Immature natural killer cell (primary cell): Measurements from ENCODE around the gene SGCA. TPM values are rescaled to one million over a fixed set of nuclear protein-coding genes. Genes with fewer than 3 reads are reported as not detected.

Source experiments
- DNase-seq, 3 donors: peaks; one replicate each; pipeline ENCODE4 v3.0.0; 2022; ENCODE audit warnings: mixed read lengths in 1 of 3
- H3K27ac Mint-ChIP-seq, 6 donors: one replicate each; pipeline ENCODE4 v1.8.0; 2020; ENCODE audit warnings: mixed read lengths in 6 of 6, mild to moderate bottlenecking in 5 of 6, inconsistent platforms in 4 of 6, moderate library complexity in 3 of 6
- H3K27me3 Mint-ChIP-seq, 3 donors: one replicate each; pipeline ENCODE4 v1.8.0; 2020 to 2021; ENCODE audit warnings: low read depth in 3 of 3, mild to moderate bottlenecking in 3 of 3, mixed read lengths in 3 of 3, moderate library complexity in 3 of 3, inconsistent platforms in 1 of 3
- H3K36me3 Mint-ChIP-seq, 3 donors: one replicate each; pipeline ENCODE4 v1.8.0; 2020; ENCODE audit warnings: mixed read lengths in 3 of 3, inconsistent platforms in 2 of 3, mild to moderate bottlenecking in 2 of 3
- H3K4me1 Mint-ChIP-seq, 2 donors: one replicate each; pipeline ENCODE4 v1.8.0; 2020; ENCODE audit warnings: inconsistent platforms in 2 of 2, mild to moderate bottlenecking in 2 of 2, mixed read lengths in 2 of 2, moderate library complexity in 1 of 2
- H3K4me3 Mint-ChIP-seq, 5 donors: one replicate each; pipeline ENCODE4 v1.8.0; 2020; ENCODE audit warnings: mild to moderate bottlenecking in 5 of 5, mixed read lengths in 5 of 5, inconsistent platforms in 3 of 5, moderate library complexity in 3 of 5
- H3K9me3 Mint-ChIP-seq, 6 donors: one replicate each; pipeline ENCODE4 v1.8.0; 2020; ENCODE audit warnings: mild to moderate bottlenecking in 6 of 6, mixed read lengths in 6 of 6, inconsistent platforms in 4 of 6, moderate library complexity in 3 of 6
- polyA plus RNA-seq, 3 donors: library from polyadenylated mRNA; unstranded; fragments of 300-500 nt; fragmentation: Illumina TruSeq; gene quantifications; one replicate each; pipeline ENCODE4 v1.2.3, GENCODE V29; 2021

The SGCA gene
- polyA plus RNA-seq, 3 donors from 2014 or later, result not detected

DNA sequence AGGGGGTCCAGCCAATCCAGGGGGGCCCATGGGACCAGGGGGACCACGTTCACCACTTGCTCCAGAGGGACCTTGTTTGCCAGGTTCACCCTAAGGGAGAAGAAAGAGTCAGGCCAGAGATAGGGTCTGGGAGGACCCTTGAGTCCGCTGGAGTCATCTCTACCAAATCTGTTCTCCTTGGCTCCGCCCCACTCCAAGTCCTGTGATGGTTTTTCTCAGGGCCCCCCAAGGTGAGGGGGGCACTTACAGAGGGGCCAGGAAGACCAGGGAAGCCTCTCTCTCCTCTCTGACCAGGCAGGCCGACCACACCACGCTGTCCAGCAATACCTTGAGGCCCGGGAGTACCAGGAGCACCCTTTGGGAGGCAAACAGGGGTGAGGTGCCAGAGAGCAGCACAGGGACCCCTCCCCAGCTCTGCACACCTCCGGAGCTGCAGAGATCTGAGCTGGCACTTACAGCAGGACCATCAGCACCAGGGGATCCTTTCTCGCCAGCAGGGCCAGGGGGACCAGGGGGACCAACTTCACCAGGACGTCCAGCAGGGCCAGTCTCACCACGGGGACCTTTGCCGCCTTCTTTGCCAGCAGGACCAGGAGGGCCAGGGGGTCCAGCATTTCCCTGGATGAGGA is 23.2 kb downstream of the SGCA start:
- peaks cover 2 to 6% (median 4%) of the 10 kb centered on the region in 3 donors for H3K27me3 Mint-ChIP-seq
- no peak overlapping the region for H3K27ac Mint-ChIP-seq
- peaks cover 0 to 2% (median 0%) of the 10 kb centered on the region in 6 donors for H3K9me3 Mint-ChIP-seq
- H3K4me3 Mint-ChIP-seq, result no peak overlapping the region
- H3K36me3 Mint-ChIP-seq, result no peaks in the 10 kb centered on the region
- peaks cover 3 to 4% of the 10 kb centered on the region in 2 donors for H3K4me1 Mint-ChIP-seq
- DNase-seq, result no peak

DNA sequence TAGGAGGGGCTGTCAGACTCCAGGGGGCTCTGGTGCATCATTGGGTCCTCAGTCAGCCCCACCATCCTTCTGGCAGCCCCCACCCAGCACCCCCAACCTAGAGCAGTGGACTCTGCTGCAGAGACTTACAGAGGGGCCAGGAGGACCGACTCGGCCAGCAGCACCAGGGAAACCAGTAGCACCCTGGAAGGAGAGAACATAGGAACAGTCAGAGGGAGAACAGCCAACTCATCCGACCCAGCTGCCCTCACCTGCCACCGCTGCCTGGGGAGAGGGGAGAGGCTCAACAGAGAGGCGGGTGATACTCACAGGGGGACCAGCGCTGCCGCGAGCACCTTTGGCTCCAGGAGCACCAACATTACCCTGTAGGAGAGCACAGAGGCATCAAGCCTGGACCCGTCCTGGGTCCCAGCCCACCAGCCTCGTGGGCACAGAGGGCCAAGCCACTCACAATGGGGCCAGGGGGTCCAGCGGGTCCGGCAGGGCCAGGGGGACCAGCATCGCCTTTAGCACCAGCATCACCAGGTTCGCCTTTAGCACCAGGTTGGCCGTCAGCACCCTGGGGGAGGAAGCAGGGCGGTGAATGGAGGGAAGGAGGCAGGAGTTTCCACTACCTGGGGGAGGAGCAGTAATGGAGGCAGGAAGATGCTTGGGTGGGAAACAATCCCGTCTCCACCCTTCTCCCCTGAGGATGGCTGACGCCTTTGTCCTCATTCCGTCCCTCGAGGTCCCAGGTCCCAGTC is 23.9 kb downstream of the SGCA start:
- no peaks in the 10 kb centered on the region for H3K36me3 Mint-ChIP-seq
- H3K4me1 Mint-ChIP-seq, result peaks cover 0 to under 1% of the 10 kb centered on the region in 2 donors
- H3K27ac Mint-ChIP-seq, result no peak overlapping the region
- DNase-seq, result no peak
- no peak overlapping the region for H3K4me3 Mint-ChIP-seq
- peaks cover 0 to 2% (median 0%) of the 10 kb centered on the region in 6 donors for H3K9me3 Mint-ChIP-seq
- peaks cover 2 to 7% (median 4%) of the 10 kb centered on the region in 3 donors for H3K27me3 Mint-ChIP-seq

DNA sequence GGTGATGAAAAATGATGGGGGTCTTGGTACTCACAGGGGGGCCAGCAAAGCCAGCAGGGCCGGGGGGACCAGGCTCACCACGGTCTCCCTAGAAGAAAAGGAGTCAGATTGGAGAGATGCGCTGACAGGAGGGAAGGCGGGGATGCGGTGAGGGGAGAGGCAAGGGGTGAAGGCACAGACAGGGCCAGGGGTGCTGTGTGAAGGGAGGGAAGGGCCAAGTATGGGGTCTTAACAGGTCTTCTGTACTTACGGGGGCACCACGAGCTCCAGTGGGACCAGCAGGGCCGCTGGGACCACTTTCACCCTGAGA is 24.4 kb downstream of the SGCA start:
- H3K4me3 Mint-ChIP-seq, result no peak overlapping the region
- H3K27me3 Mint-ChIP-seq, result peaks cover 2 to 7% (median 4%) of the 10 kb centered on the region in 3 donors
- no peak overlapping the region for H3K27ac Mint-ChIP-seq
- no peak for DNase-seq
- H3K36me3 Mint-ChIP-seq, result no peaks in the 10 kb centered on the region
- peaks cover 0 to 2% (median 0%) of the 10 kb centered on the region in 6 donors for H3K9me3 Mint-ChIP-seq
- no peaks in the 10 kb centered on the region for H3K4me1 Mint-ChIP-seq

DNA sequence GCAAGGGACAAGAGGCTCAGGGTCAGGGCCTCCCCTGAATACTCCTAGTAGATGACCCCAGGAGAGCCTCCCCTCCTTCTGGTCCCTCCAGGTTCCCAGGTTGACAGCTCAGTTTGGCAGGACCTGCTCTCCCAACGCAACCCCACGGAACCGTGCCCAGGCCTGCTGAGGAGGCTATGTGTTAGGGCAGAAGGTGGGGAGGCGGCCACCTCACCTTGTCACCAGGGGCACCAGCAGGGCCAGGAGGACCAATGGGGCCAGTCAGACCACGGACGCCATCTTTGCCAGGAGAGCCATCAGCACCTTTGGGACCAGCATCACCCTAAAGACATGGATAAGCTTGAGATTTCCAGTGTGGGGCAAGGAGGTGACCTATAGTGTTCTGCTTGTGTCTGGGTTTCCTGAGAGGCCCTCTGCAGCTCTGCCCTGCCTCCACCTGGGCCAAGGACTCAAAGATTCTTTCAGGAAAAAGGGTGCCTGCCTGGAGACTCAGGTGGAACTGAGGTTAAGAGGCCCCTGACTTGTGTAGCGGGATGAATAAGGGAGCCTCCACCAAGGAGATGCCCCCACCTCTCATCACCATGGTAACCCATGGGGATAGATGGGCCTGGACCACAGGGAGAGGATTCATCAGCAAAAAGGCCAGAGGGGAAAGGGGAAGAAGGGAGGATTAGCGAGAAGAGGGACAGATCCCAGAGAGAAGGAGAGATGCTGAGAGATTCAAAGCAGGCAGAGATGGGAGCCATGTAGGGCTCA is 25.0 kb downstream of the SGCA start:
- no peak for DNase-seq
- H3K27ac Mint-ChIP-seq, result no peak overlapping the region
- no peaks in the 10 kb centered on the region for H3K4me1 Mint-ChIP-seq
- no peaks in the 10 kb centered on the region for H3K36me3 Mint-ChIP-seq
- peaks cover 2 to 7% (median 4%) of the 10 kb centered on the region in 3 donors for H3K27me3 Mint-ChIP-seq
- no peak overlapping the region for H3K4me3 Mint-ChIP-seq
- H3K9me3 Mint-ChIP-seq, result peaks cover 0 to 2% (median 0%) of the 10 kb centered on the region in 6 donors

DNA sequence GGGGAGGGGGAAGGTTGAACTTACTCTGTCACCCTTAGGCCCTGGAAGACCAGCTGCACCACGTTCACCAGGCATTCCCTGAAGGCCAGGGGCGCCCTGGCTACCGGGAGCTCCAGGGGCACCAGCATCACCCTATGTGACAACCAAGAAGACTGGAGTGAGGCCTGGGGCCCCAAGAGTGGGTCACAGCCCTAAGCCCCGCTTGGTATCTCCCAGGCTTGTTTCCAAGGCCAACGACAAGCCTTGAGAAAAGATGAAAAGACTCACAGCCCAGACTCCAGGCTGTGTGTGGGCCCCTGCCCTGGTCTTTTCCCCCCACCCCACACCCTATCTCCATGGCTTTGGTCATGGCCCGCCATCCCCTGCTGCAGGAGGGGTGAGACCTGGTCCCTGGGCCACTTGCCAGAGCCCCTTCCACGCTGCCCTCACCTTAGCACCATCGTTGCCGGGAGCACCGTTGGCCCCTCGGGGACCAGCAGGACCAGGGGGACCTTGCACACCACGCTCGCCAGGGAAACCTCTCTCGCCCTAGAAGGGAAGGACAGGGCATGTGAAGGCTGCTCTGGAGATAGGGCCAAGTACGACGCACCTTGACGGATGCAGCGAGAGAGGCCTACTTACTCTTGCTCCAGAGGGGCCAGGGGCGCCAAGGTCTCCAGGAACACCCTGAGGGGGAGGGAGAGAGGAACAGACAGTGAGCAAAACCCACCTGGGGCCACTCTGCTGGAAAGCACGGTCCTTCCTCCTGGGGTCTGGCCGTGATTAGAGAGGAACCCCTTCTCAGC is 25.7 kb downstream of the SGCA start:
- H3K4me3 Mint-ChIP-seq, result no peak overlapping the region
- peaks cover 4 to 6% (median 4%) of the 10 kb centered on the region in 3 donors for H3K27me3 Mint-ChIP-seq
- H3K4me1 Mint-ChIP-seq, result no peaks in the 10 kb centered on the region
- H3K36me3 Mint-ChIP-seq, result no peaks in the 10 kb centered on the region
- H3K9me3 Mint-ChIP-seq, result peaks cover 0 to 2% (median 0%) of the 10 kb centered on the region in 6 donors
- no peak for DNase-seq
- H3K27ac Mint-ChIP-seq, result no peak overlapping the region

DNA sequence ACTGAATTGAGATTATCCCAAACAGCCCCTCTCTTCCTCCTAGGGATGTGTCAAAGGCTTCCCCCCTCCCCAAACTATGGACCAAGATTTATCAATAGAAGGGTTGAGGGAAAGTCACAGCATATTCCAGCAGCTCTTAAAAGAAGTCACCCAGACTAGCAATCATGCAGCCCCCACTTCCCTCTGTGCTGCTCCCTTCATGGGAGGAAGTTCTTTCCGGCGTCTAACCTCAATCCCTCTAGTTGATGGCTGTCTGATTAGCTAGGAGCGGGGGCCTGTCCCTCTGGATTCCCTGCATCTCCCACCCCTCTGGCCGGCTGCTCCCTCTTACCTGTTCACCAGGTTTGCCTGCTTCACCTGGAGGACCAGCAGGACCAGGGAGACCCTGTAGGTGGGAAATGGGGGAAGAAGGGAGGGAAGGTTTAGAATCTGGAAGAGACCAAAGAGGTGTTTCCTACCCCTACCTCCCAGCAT is 26.4 kb downstream of the SGCA start:
- Mint-ChIP-seq H3K27me3 (peaks cover 4 to 7% (median 4%) of the 10 kb centered on the region in 3 donors), H3K4me3 (no peak overlapping the region), H3K9me3 (peaks cover 0 to 2% (median 0%) of the 10 kb centered on the region in 6 donors), H3K27ac (no peak overlapping the region), H3K4me1 (no peaks in the 10 kb centered on the region), H3K36me3 (no peaks in the 10 kb centered on the region)
- no peak for DNase-seq

DNA sequence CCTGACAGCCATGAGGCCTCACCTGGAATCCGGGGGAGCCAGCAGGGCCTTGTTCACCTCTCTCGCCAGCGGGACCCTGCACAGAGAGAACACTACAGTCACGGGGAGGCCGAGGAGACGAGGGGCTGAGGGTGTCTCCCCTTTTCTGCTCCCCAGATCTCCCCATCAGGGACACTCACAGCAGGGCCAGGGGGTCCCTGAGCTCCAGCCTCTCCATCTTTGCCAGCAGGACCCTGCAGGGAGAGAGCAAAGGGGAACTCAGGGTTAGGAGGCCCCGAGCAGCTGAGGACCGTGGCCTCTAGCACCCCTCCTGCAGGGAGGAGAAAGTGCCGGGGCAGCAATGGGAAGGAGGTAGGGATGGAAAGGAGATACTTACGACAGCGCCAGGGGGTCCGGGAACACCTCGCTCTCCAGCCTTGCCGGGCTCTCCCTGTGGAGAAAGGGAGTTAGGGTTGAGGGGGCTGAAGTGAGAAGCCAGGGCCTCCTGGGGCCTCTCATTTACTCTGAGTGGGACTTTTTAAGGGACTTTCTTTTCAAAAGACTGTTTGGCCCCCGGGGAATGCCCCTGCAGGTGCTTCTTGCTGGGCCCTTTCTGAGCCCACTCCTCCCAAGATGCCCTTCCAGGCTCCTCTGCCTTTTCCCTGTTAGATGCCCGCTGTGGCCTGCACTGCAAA is 26.9 kb downstream of the SGCA start:
- DNase-seq, result no peak
- no peaks in the 10 kb centered on the region for H3K4me1 Mint-ChIP-seq
- H3K9me3 Mint-ChIP-seq, result peaks cover 0 to 2% (median 0%) of the 10 kb centered on the region in 6 donors
- H3K4me3 Mint-ChIP-seq, result no peak overlapping the region
- peaks cover 4 to 10% (median 6%) of the 10 kb centered on the region in 3 donors for H3K27me3 Mint-ChIP-seq
- no peak overlapping the region for H3K27ac Mint-ChIP-seq
- no peaks in the 10 kb centered on the region for H3K36me3 Mint-ChIP-seq

DNA sequence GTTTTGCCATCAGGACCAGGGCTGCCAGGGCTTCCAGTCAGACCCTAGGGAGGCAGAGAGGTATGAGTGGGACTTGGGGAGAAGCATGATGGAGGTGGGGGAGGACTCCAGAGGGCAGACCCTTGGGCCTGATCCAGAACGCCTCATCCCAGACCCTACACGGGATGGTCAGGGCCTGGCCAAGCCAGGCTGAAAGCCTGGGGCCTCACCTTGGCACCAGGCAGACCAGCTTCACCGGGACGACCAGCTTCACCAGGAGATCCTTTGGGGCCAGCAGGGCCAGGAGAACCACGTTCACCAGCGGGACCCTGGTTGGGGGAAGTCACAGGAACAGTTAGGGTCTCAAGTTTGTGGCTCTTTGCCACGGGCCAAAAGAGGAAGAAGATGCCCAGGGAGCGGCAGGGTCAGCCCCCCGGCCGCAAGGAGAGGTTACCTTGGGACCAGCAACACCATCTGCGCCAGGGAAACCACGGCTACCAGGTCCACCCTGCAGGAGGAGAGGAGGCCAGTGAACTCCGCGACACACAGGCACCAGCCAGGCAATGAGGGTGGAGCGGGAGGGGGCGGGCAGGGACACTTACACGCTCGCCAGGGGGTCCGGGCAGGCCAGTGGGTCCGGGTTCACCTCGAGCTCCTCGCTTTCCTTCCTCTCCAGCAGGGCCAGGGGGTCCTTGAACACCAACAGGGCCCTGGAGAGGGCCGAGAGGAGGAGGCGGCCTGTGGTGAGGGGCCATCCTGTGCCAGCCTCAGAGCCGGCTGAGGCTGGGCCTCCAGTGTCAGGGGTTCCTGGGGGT is 28.5 kb downstream of the SGCA start:
- Mint-ChIP-seq H3K27ac (no peak overlapping the region), H3K4me3 (no peak overlapping the region), H3K27me3 (peaks cover 9 to 13% (median 13%) of the 10 kb centered on the region in 3 donors), H3K4me1 (peaks cover 0 to 6% of the 10 kb centered on the region in 2 donors), H3K36me3 (no peaks in the 10 kb centered on the region), H3K9me3 (peaks cover 0 to 2% (median 0%) of the 10 kb centered on the region in 6 donors)
- no peak for DNase-seq

DNA sequence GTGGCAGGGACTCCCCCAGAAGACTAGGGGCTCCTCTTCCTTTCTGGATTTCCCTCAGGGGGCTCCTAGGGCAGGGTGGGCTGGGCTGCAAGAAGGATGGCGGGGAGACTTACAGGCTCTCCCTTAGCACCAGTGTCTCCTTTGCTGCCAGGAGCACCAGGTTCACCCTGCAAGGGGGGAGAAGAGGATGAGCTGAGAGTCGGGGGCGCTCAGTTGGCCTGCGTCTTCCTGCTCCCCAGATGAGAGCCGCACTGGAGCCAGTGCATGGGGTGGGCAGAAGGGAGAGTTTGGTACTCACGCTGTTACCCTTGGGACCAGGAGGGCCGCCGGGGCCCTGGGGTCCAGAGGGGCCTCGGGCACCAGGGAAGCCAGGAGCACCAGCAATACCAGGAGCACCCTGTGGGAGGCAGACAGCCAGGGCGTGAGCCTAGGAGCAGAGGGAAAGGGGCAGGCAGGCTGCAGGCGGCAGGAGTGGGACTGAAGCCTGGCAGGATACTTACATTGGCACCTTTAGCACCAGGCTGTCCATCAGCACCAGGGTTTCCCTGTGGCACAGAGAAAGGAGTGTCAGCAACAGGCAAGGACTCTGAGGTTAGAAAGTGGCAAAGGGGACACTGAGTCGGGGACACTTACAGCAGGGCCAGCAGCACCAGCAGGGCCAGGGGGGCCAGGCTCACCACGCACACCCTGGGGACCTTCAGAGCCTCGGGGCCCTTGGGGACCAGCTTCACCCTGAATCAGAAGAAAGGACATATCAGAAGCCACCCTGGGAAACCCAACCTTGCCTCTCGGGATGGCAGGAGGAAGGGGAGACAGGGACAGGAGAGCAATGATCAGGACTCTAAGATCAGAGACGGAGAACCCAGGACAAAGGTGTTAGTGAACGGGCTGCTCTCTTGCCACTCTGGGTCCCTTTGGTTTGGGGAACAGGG is 29.4 kb downstream of the SGCA start:
- Mint-ChIP-seq H3K9me3 (peaks cover 0 to 2% (median 0%) of the 10 kb centered on the region in 6 donors), H3K27ac (no peak overlapping the region), H3K4me1 (peaks cover under 1 to 10% of the 10 kb centered on the region in 2 donors), H3K36me3 (no peaks in the 10 kb centered on the region), H3K27me3 (peaks cover 10 to 13% (median 11%) of the 10 kb centered on the region in 3 donors), H3K4me3 (no peak overlapping the region)
- DNase-seq, result no peak

DNA sequence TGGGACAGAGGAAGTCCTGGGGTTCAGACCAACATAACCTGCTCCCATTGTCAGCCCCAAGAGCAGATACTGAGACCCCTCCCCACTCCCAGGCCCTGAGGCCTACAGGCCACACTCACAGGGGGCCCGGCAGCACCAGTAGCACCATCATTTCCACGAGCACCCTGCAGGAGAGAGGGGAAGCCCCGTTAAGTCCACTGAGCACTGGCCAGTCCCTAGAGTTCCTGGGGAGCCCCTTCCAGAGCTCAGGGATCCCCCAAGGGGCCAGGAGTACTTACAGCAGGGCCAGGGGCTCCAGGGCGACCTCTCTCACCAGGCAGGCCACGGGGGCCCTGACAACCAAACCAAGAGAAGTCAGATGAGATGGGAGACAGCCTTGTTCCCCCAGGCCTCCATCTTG is 30.2 kb downstream of the SGCA start:
- H3K4me3 Mint-ChIP-seq, result no peak overlapping the region
- H3K36me3 Mint-ChIP-seq, result no peaks in the 10 kb centered on the region
- peaks cover 9 to 18% of the 10 kb centered on the region in 2 donors for H3K4me1 Mint-ChIP-seq
- H3K27me3 Mint-ChIP-seq, result peaks cover 13 to 18% (median 16%) of the 10 kb centered on the region in 3 donors
- DNase-seq, result no peak
- H3K9me3 Mint-ChIP-seq, result peaks cover 0 to 2% (median 0%) of the 10 kb centered on the region in 6 donors
- H3K27ac Mint-ChIP-seq, result no peak overlapping the region

DNA sequence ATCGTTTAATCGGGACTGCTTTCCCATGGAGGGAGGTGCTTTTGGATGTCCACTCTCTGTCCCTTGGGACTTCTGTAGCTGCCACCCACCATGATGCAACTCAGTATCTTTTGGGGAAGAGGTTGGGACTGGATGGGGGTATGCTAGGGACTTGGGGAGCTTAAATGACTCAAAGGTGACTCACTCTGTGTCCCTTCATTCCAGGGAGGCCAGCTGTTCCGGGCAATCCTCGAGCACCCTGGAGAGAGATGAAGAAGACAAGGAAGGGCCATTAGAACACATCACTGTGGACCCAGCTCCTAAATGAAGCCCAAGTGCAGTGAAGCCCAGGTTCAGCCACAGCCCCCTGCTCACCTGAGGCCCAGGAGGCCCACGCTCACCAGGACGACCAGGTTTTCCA is 31.0 kb downstream of the SGCA start:
- Mint-ChIP-seq H3K36me3 (no peaks in the 10 kb centered on the region), H3K9me3 (peaks cover 0 to 2% (median 0%) of the 10 kb centered on the region in 6 donors), H3K4me1 (peaks cover 13 to 20% of the 10 kb centered on the region in 2 donors), H3K27ac (no peak overlapping the region), H3K4me3 (no peak overlapping the region), H3K27me3 (peaks cover 16 to 20% (median 18%) of the 10 kb centered on the region in 3 donors)
- DNase-seq, result no peak
